GM12878 (cell line): Measurements from ENCODE around the gene C10orf105. TPM values are rescaled to one million over a fixed set of nuclear protein-coding genes. Genes with fewer than 3 reads are reported as not detected.

Experiments
- ATAC-seq: fragments of 200-7000 bp; cut with Tn5 transposase; 3 replicates; pipeline ENCODE4 v1.9.1; 2020; ENCODE audit warnings: mild to moderate bottlenecking, moderate library complexity
- BruUV-seq: library from RNA; stranded (reverse); fragments of 400-500 nt; replicated peaks from 2 replicates; lab custom pipeline; 2021; lab: Mats Ljungman, UMichigan
- CTCF ChIA-PET: fragments of 300-600 bp; sonication (Branson Sonifier 250); formaldehyde crosslinking; extraction: SDS; loops from one replicate; lab custom pipeline; 2021; ENCODE audit warnings: inconsistent platforms; lab: Yijun Ruan, JAX
- POLR2A ChIA-PET: fragments of 350-600 bp; formaldehyde crosslinking; extraction: SDS; loops from one replicate; lab custom pipeline; 2021; ENCODE audit warnings: inconsistent platforms; lab: Charles Lee
- RAD21 ChIA-PET: fragments of 300-600 bp; sonication (Branson Sonifier 250); formaldehyde crosslinking; loops from one replicate; lab custom pipeline; 2023; ENCODE audit warnings: antibody characterized with exemption; ENCODE audit not compliant: unreplicated experiment; lab: Charles Lee
- SMC1A ChIA-PET: fragments of 300-600 bp; sonication (Branson Sonifier 250); formaldehyde crosslinking; loops from one replicate; lab custom pipeline; 2023; ENCODE audit not compliant: unreplicated experiment, uncharacterized antibody; lab: Charles Lee
- DNase-seq: peaks from one replicate; pipeline ENCODE4 v3.0.0-alpha.2; 2011; ENCODE audit warnings: low read depth, low spot score
- FAIRE-seq: peaks from 3 replicates; lab custom pipeline; 2011; peaks lifted over from hg19 to GRCh38; lab: Jason Lieb, UNC
- H2AFZ ChIP-seq: 2 replicates; pipeline ENCODE4 v1.6.0; 2011; ENCODE audit warnings: low read depth, low read length, control low read depth; ENCODE audit not compliant: control insufficient read depth
- H3K27ac ChIP-seq: 2 replicates; pipeline ENCODE4 v1.5.1; 2011; ENCODE audit warnings: control low read depth; ENCODE audit not compliant: control insufficient read depth, insufficient read depth
- H3K27me3 ChIP-seq, 2 experiments: replicated peaks in 1 of 2; 2 replicates each; pipeline versions ENCODE4 v1.6.0 to v1.6.1; 2011; ENCODE audit warnings: low read length in 1 of 2; ENCODE audit not compliant: control insufficient read depth in 2 of 2, insufficient read depth in 2 of 2
- H3K36me3 ChIP-seq, 2 experiments: 2 replicates each; pipeline ENCODE4 v1.5.1; 2011; ENCODE audit warnings: low read length in 1 of 2; ENCODE audit not compliant: control insufficient read depth in 2 of 2, insufficient read depth in 2 of 2
- H3K4me1 ChIP-seq: 2 replicates; pipeline ENCODE4 v1.6.1; 2011; ENCODE audit warnings: mild to moderate bottlenecking, low read length, moderate library complexity, mixed read lengths; ENCODE audit not compliant: control insufficient read depth, insufficient read depth
- H3K4me2 ChIP-seq: 2 replicates; pipeline ENCODE4 v1.6.0; 2011; ENCODE audit warnings: control low read depth; ENCODE audit not compliant: control insufficient read depth, insufficient read depth
- H3K4me3 ChIP-seq: fragments of 200-600 bp; sonication (generic); 2 replicates; pipeline ENCODE4 v1.5.1; 2016
- H3K79me2 ChIP-seq: 2 replicates; pipeline ENCODE4 v1.6.0; 2011; ENCODE audit warnings: low read length; ENCODE audit not compliant: control insufficient read depth, insufficient read depth
- H3K9ac ChIP-seq: 2 replicates; pipeline ENCODE4 v1.8.0; 2011; ENCODE audit warnings: low read length, control low read depth, mixed read lengths; ENCODE audit not compliant: control insufficient read depth, insufficient read depth
- H3K9me3 ChIP-seq: replicated peaks from 3 replicates; pipeline ENCODE4 v1.5.1; 2011; ENCODE audit warnings: mild to moderate bottlenecking, low read length; ENCODE audit not compliant: control insufficient read depth, insufficient read depth
- H4K20me1 ChIP-seq: 2 replicates; pipeline ENCODE4 v1.6.0; 2011; ENCODE audit not compliant: control insufficient read depth, insufficient read depth
- BMI1 ChIP-seq: fragments of 450-650 bp; IDR thresholded peaks from 2 replicates; pipeline ENCODE4 v1.6.1; 2016; ENCODE audit warnings: mild to moderate bottlenecking, moderate library complexity, borderline replicate concordance
- GATAD2B ChIP-seq: fragments of 450-650 bp; conservative IDR thresholded peaks from 2 replicates; pipeline ENCODE4 v1.6.1; 2017; ENCODE audit warnings: low read depth, mild to moderate bottlenecking, moderate library complexity
- NBN ChIP-seq: fragments of 450-650 bp; IDR thresholded peaks from 2 replicates; pipeline ENCODE4 v1.6.1; 2016
- NKRF ChIP-seq: fragments of 450-650 bp; conservative IDR thresholded peaks from 2 replicates; pipeline ENCODE4 v1.6.1; 2017; ENCODE audit warnings: mild to moderate bottlenecking, moderate library complexity
- SPI1 ChIP-seq: IDR thresholded peaks from 2 replicates; pipeline ENCODE4 v1.6.1; 2011; ENCODE audit warnings: low read depth, mild to moderate bottlenecking, low read length, moderate library complexity, borderline replicate concordance; ENCODE audit not compliant: insufficient read depth
- TBL1XR1 ChIP-seq: IDR thresholded peaks from 2 replicates; pipeline ENCODE4 v1.6.1; 2012; ENCODE audit warnings: low read depth, low read length, improper control_type of control experiment
- WGBS: methylation state at CpG from one replicate; pipeline ENCODE4 v1.1.6; 2016; ENCODE audit warnings: low lambda C conversion rate; ENCODE audit not compliant: insufficient replicate concordance, insufficient coverage; ENCODE audit errors: missing lambda C conversion rate; 5-methylcytosine and 5-hydroxymethylcytosine counted together
- in situ Hi-C: fragments of 300-500 bp; cut with MboI; formaldehyde crosslinking; loops from 9 replicates; pipeline ENCODE4 v1.14.3; 2018; ENCODE audit warnings: mixed read lengths
- intact Hi-C: fragments of 100-400 bp; cut with micrococcal nuclease; formaldehyde crosslinking; loops from one replicate; pipeline ENCODE4 v1.14.2; 2022; ENCODE audit not compliant: unreplicated experiment
- polyA plus RNA-seq, 11 experiments: library from polyadenylated mRNA; depleted of rRNA in 4 of 11; unstranded in 6 of 11; stranded (reverse) in 5 of 11; fragments of >200 nt; fragmentation: Nextera tagmentation in 4 of 11; fragmentation: Illumina TruSeq in 1 of 11; extraction: Ambion mirVana in 4 of 11; extraction: Trizol in 1 of 11; gene quantifications; 1 replicate in 1 of 11; 2 replicates in 10 of 11; pipeline versions ENCODE4 v1.2.1 to v1.2.3, GENCODE V29; 2011 to 2016; ENCODE audit warnings: inconsistent platforms in 2 of 11, missing spikeins in 2 of 11, low read depth in 1 of 11
- total RNA-seq, 4 experiments: library from RNA; depleted of rRNA in 3 of 4; stranded (reverse); fragments of >200 nt in 3 of 4; fragmentation: Illumina TruSeq in 1 of 4; extraction: Trizol in 1 of 4; gene quantifications; 2 replicates each; pipeline versions ENCODE4 v1.2.1 to v1.2.3, GENCODE V29; 2013 to 2021

C10orf105 gene
- total and polyA plus RNA-seq, 10 of the 15 experiments (the other 5 are each of a cell fraction or from before 2014, with no cell fraction given) = 0.04 to 0.06 (median 0.05) TPM; not detected in 7

DNA sequence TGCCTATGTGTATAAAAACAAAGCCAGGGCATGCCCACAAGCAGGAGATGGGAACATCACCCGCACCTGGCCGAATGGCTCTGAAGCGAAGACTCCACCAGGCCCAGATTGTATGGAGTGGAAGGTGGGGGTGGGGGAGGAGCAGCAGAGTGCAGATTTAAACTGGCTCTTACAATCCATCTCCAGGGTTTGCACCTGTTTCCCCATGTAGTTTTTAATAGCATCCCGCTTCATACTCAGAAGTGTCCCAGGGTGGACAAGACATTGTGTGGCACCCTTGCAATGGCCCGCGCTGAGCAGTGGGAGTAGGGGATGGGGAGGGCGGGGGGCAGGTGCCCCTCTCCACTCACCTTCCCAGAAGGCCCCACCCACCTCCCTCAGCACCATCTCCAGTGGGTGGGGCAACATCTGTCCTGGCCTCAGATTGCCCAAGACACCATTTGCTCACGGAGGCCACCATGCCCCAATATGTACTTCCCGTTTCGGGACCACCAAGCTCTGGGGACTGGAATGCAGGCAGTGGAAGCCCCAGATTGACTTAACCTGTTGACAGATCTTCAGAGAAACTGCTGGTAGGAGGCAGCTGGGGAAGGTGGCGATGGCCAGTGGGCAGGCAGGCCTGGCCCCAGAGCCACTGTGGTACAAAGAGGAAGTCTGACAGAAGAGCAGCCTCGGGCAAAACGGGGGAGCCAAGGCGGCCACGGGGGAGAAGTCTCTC is 30.7 kb upstream of the C10orf105 start:
- BruUV-seq = no TSS peak
- H3K27ac ChIP-seq = no peak overlapping the region

More for the DNA sequence above, 30.7 kb upstream of the C10orf105 start:
- H3K4me3 ChIP-seq = no peak overlapping the region
- ChIA-PET SMC1A (no interaction called here), RAD21 (interaction anchor here (1.3 kb wide), 1 partner anchor 18 kb away, joined by 3 read pairs; no protein-coding TSS in a partner anchor), CTCF (no interaction called here), POLR2A (no interaction called here)
- no peak for DNase-seq
- in situ Hi-C loops (no loop called here), intact Hi-C loops (no loop called here)
- peaks cover 0 to 2% of the 10 kb centered on the region in 2 experiments; a peak in 1 of 4 replicates for H3K36me3 ChIP-seq
- no peaks in the 10 kb centered on the region for H3K9me3 ChIP-seq
- TF ChIP-seq SPI1 (peak; percentile 32; the same call in 1 of the 2 replicates), NBN (no peak), NKRF (no peak), GATAD2B (no peak), BMI1 (no peak), TBL1XR1 (no peak)
- H3K79me2 ChIP-seq = no peaks in the 10 kb centered on the region
- H2AFZ ChIP-seq = no peak overlapping the region
- no peak for ATAC-seq
- FAIRE-seq = no peak
- H3K4me1 ChIP-seq = peaks cover 56% of the 10 kb centered on the region
- no peaks in the 10 kb centered on the region; a peak in 1 of 4 replicates for H3K27me3 ChIP-seq
- H4K20me1 ChIP-seq = no peaks in the 10 kb centered on the region
- H3K9ac ChIP-seq = no peak overlapping the region
- no peak overlapping the region for H3K4me2 ChIP-seq
- 82% methylated on average over 15 of the region's 15 CpGs for WGBS
